Measurements from ENCODE around the gene MSI2.

The MSI2 gene

GRCh38 chr17:57631871-57632270, 375.5 kb downstream of the MSI2 start:
- no peak for DNase-seq

- DNase-seq: no peak
Observed at GRCh38 chr17:57632294-57632693, 376.0 kb downstream of the MSI2 start.

- no peak for DNase-seq
Observed at GRCh38 chr17:57633236-57633635, 376.9 kb downstream of the MSI2 start.

- no peak for DNase-seq
Observed at GRCh38 chr17:57634713-57635465, 378.6 kb downstream of the MSI2 start.

GRCh38 chr17:57636274-57636673, 380.0 kb downstream of the MSI2 start:
- no peak for DNase-seq

GRCh38 chr17:57636985-57637665, 380.8 kb downstream of the MSI2 start:
- no peak for DNase-seq

GRCh38 chr17:57637666-57638010, 381.3 kb downstream of the MSI2 start:
- DNase-seq: no peak

GRCh38 chr17:57638284-57638683, 382.0 kb downstream of the MSI2 start:
- DNase-seq: no peak

- no peak for DNase-seq
Observed at GRCh38 chr17:57639381-57639780, 383.1 kb downstream of the MSI2 start.

GRCh38 chr17:57640079-57640478, 383.8 kb downstream of the MSI2 start:
- DNase-seq: no peak

- no peak for DNase-seq
Observed at GRCh38 chr17:57641761-57642160, 385.4 kb downstream of the MSI2 start.

- no peak for DNase-seq
Observed at GRCh38 chr17:57643062-57643461, 386.7 kb downstream of the MSI2 start.

GRCh38 chr17:57644326-57644725, 388.0 kb downstream of the MSI2 start:
- no peak for DNase-seq

GRCh38 chr17:57645950-57646665, 389.8 kb downstream of the MSI2 start:
- no peak for DNase-seq

GRCh38 chr17:57648720-57649119, 392.4 kb downstream of the MSI2 start:
- no peak for DNase-seq

GRCh38 chr17:57649191-57649590, 392.9 kb downstream of the MSI2 start:
- no peak for DNase-seq

GRCh38 chr17:57649731-57650484, 393.6 kb downstream of the MSI2 start:
- no peak for DNase-seq

GRCh38 chr17:57650548-57650947, 394.2 kb downstream of the MSI2 start:
- DNase-seq: no peak

- no peak for DNase-seq
Observed at GRCh38 chr17:57651451-57651850, 395.1 kb downstream of the MSI2 start.

- no peak for DNase-seq
Observed at GRCh38 chr17:57651996-57652395, 395.7 kb downstream of the MSI2 start.

GRCh38 chr17:57652811-57653210, 396.5 kb downstream of the MSI2 start:
- DNase-seq: no peak

GRCh38 chr17:57653279-57653678, 397.0 kb downstream of the MSI2 start:
- DNase-seq: no peak

GRCh38 chr17:57654040-57654775, 397.9 kb downstream of the MSI2 start:
- no peak for DNase-seq

All from stimulated activated naive CD4-positive, alpha-beta T cell (primary cell).